ENCODE results near the gene ERN2. TPM values are rescaled to one million over a fixed set of nuclear protein-coding genes. Genes with fewer than 3 reads are reported as not detected.

ERN2 gene
- total and polyA plus RNA-seq, 2 of the 13 experiments (the other 11 are each of a cell fraction or from before 2014, with no cell fraction given): 2.2 to 3.5 TPM

DNA sequence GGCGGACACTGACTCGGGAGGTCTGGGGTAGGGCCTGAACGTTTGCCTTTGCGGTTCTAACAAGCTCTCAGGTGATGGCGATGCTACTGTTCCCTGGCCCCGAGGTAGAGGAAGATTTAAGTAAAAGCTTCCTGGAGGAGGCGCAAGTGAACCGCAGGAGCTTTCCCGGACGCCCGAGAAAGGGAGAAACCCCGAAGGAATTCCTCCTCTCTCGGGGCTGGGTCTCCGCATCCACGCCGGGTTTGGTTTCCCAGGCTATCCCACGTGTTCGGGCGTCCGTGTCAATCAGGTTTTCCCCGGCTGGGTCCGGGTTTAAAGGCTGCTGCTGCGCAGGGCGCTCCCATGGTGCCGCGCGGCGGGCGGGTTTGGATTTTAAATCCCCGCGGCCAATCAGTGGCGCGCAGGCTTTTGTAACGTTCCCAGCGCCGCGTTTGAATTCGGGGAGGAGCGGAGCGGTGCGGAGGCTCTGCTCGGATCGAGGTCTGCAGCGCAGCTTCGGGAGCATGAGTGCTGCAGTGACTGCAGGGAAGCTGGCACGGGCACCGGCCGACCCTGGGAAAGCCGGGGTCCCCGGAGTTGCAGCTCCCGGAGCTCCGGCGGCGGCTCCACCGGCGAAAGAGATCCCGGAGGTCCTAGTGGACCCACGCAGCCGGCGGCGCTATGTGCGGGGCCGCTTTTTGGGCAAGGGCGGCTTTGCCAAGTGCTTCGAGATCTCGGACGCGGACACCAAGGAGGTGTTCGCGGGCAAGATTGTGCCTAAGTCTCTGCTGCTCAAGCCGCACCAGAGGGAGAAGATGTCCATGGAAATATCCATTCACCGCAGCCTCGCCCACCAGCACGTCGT lies 34.4 kb downstream of the ERN2 start, which contains the start of gene PLK1 (continued):
- peak; percentile 99 for TF ChIP-seq ZNF562 (CRISPR knock-in tag; IDR thresholded peaks at IDR 0.05; ENCODE audit: borderline replicate concordance)
- TF ChIP-seq CBX2 (IDR thresholded peaks at IDR 0.05; ENCODE audit: low read depth, low read length): no peak
- peak; percentile 100 for TF ChIP-seq CBX2 (CRISPR knock-in tag; IDR thresholded peaks at IDR 0.05; ENCODE audit: low read depth)
- peak; percentile 97 for TF ChIP-seq ZNF431 (CRISPR knock-in tag; IDR thresholded peaks at IDR 0.05; ENCODE audit: borderline replicate concordance, low read depth)
- no peak for TF ChIP-seq ZNF644 (CRISPR knock-in tag; IDR thresholded peaks at IDR 0.05; ENCODE audit: low read depth)
- no peak for TF ChIP-seq ZNF616 (CRISPR knock-in tag; IDR thresholded peaks at IDR 0.05; ENCODE audit: low read depth)
- TF ChIP-seq ZNF34 (CRISPR knock-in tag; IDR thresholded peaks at IDR 0.05; ENCODE audit: borderline replicate concordance): peak; percentile 97
- TF ChIP-seq, protein P1, sequence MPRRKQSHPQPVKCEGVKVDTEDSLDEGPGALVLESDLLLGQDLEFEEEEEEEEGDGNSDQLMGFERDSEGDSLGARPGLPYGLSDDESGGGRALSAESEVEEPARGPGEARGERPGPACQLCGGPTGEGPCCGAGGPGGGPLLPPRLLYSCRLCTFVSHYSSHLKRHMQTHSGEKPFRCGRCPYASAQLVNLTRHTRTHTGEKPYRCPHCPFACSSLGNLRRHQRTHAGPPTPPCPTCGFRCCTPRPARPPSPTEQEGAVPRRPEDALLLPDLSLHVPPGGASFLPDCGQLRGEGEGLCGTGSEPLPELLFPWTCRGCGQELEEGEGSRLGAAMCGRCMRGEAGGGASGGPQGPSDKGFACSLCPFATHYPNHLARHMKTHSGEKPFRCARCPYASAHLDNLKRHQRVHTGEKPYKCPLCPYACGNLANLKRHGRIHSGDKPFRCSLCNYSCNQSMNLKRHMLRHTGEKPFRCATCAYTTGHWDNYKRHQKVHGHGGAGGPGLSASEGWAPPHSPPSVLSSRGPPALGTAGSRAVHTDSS (CRISPR knock-in tag; conservative IDR thresholded peaks at IDR 0.05): 0 out of 2 replicates have a peak, but pooled peaks have one; percentile 45
- no peak for TF ChIP-seq ZNF235 (CRISPR knock-in tag; IDR thresholded peaks at IDR 0.05; ENCODE audit: borderline replicate concordance)
- TF ChIP-seq, protein P2, sequence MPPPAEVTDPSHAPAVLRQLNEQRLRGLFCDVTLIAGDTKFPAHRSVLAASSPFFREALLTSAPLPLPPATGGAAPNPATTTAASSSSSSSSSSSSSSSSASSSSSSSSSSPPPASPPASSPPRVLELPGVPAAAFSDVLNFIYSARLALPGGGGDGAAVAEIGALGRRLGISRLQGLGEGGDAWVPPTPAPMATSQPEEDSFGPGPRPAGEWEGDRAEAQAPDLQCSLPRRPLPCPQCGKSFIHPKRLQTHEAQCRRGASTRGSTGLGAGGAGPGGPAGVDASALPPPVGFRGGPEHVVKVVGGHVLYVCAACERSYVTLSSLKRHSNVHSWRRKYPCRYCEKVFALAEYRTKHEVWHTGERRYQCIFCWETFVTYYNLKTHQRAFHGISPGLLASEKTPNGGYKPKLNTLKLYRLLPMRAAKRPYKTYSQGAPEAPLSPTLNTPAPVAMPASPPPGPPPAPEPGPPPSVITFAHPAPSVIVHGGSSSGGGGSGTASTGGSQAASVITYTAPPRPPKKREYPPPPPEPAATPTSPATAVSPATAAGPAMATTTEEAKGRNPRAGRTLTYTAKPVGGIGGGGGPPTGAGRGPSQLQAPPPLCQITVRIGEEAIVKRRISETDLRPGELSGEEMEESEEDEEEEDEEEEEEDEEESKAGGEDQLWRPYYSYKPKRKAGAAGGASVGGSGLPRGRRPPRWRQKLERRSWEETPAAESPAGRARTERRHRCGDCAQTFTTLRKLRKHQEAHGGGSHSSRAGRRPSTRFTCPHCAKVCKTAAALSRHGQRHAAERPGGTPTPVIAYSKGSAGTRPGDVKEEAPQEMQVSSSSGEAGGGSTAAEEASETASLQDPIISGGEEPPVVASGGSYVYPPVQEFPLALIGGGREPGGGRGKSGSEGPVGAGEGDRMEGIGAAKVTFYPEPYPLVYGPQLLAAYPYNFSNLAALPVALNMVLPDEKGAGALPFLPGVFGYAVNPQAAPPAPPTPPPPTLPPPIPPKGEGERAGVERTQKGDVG (CRISPR knock-in tag; IDR thresholded peaks at IDR 0.05; ENCODE audit: borderline replicate concordance): no peak
- TF ChIP-seq ZNF740 (CRISPR knock-in tag; IDR thresholded peaks at IDR 0.05): no peak
- TF ChIP-seq POLR2G (IDR thresholded peaks at IDR 0.05; ENCODE audit: low read depth, low read length): peak; percentile 93
- peak; percentile 54; the same call in 1 of the 2 replicates for TF ChIP-seq PAXIP1 (CRISPR knock-in tag; conservative IDR thresholded peaks at IDR 0.05)
- no peak for TF ChIP-seq MAFF (IDR thresholded peaks at IDR 0.05; ENCODE audit: low read depth, low read length)
- peak; percentile 77; the same call in 1 of the 2 replicates for TF ChIP-seq AHR (CRISPR knock-in tag; IDR thresholded peaks at IDR 0.05)
- TF ChIP-seq SNAPC5 (CRISPR knock-in tag; IDR thresholded peaks at IDR 0.05; ENCODE audit: borderline replicate concordance): peak; percentile 99
- TF ChIP-seq ZNF556 (CRISPR knock-in tag; IDR thresholded peaks at IDR 0.05; ENCODE audit: borderline replicate concordance): peak; percentile 75; the same call in 1 of the 2 replicates
- TF ChIP-seq TFDP1 (CRISPR knock-in tag; IDR thresholded peaks at IDR 0.05; ENCODE audit: borderline replicate concordance): peak; percentile 100

Measured in HepG2 (cell line).